Activated CD4-positive, alpha-beta T cell treated with anti-CD3 and anti-CD28 coated beads, Interleukin-2, Interleukin-4, amounts not matched to agents 100 ng/mL and 50 ng/mL, durations not matched to agents 16 hours and 8 hours (primary cell): ENCODE data around the gene PEMT.
"Not testable (repeated sequence)": the region's sequence is repeated elsewhere in the genome, so short reads cannot be mapped to it uniquely, and the experiment has no call there.

Experiments
- DNase-seq: peaks from one replicate; pipeline ENCODE4 v3.0.0-alpha.2; 2020; ENCODE audit warnings: low spot score

Gene PEMT, protein sequence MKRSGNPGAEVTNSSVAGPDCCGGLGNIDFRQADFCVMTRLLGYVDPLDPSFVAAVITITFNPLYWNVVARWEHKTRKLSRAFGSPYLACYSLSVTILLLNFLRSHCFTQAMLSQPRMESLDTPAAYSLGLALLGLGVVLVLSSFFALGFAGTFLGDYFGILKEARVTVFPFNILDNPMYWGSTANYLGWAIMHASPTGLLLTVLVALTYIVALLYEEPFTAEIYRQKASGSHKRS

DNA sequence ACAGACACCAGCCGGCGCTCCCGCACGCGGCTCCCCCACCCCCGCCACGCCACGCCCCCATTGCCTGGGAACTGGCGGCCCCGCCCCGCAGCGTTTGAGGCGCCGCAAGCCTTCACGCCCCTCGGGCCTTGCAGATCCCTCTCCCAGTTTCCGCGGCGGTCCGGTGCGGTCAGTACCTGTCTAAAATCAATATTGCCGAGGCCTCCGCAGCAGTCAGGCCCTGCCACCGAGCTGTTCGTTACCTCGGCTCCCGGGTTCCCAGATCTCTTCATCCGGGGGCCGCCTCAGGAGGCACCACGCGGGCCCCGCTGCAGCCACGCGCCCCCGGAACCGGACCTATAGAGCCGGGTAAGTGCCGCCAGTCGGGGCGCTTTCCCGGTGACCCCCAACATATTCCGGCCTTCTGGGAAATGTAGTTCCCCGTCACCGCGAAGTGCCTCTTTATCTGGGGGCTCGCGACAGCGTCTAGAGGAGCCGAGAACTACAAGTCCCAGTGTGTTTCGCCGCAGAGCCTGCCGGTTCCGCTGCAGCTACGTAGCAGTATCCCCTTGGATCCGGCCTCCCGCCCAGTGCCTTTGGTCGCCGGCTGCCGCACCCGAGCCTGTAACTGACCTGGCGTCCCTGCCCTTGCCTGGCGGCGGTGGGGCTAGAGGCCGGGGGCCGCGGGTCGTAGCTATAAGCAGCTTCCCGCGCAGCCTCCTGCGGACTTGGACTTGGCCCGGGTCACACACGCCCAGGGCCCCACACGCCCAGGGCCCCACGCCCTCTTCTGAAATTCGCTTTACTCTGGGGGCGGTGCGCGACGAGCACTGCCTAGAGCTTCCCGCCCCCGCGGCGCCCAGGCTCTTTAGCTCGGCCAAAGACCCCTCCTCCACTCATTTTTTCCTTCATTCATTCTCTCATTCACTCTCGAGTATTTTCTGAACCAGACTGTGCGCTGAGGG is at the start of gene PEMT:
PEMT (minus strand) TSS at position 354 of the 944 bp plus-strand sequence; CDS start at position 272, 82 bp downstream.
- DNase-seq = peak; percentile 96

DNA sequence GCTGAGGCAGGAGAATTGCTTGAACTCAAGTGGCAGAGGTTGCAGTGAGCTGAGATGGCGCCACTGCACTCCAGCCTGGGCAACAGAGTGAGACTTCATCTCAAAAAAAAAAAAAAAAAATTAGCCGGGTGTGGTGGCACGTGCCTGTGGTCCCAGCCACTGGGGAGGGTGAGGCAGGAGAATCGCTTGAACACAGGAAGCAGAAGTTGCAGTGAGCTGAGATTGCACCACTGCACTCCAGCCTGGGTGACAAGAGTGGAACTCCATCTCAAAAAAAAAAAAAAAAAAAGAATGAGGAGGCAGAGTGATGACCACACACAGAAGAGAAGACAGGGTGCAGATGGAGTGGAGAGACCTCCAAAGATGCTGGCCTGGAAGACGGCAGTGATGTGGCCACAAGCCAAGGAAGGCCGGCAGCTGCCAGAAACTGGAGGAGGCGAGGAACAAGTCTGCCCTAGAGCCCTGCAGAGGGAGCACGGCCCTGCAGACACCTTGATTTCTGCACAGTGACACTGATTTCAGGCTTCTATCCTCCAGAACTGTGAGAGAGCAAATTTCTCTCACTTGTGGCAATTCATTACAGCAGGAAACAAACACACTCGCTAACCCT is 48.3 kb upstream of the PEMT start:
- DNase-seq = not testable (repeated sequence)

DNA sequence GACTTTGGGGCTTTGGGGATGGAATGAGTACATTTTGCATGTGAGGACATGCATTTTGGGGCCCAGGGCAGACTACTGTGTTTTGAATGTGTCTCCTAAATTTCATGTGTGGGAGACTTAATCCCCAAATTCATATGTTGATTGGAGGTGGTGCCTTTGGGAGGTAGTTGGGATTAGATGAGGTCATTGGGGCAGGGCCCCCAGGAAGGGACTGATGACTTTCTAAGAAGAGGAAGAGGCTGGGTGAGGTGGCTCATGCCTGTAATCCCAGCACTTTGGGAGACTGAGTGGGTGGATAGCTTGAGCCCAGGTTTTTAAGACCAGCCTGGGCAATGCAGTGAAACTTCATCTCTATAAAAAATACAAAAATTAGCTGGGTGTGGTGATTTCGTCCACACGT is 47.0 kb upstream of the PEMT start:
- DNase-seq = no peak

DNA sequence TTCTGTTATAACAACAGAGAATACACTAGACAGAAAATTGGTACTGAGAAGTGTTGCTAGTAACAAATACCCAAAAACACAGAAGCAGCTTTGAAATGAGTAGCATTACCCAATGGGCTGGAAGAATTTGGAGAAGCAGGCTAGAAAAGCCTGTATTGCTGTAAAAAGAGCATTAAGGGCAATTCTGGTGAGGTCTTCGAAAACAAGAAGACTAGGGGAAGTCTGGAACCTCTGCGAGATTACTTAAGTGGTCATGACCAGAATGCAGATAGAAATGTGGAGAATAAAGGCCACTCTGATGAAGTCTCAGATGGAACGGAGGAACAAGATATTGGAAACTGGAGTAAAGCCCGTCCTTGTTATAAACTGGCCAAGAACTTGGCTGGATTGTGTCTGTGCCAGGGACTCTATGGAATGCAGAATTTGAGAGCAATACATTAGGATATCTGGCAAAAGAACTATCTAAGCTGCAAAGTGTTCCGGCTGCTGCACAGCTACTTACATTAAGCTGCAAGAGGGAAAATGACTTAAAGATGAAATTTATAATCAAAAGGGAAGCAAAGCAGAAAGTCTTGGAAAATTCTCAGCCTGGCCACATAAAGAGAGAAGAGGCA is 44.9 kb upstream of the PEMT start:
- DNase-seq = no peak

DNA sequence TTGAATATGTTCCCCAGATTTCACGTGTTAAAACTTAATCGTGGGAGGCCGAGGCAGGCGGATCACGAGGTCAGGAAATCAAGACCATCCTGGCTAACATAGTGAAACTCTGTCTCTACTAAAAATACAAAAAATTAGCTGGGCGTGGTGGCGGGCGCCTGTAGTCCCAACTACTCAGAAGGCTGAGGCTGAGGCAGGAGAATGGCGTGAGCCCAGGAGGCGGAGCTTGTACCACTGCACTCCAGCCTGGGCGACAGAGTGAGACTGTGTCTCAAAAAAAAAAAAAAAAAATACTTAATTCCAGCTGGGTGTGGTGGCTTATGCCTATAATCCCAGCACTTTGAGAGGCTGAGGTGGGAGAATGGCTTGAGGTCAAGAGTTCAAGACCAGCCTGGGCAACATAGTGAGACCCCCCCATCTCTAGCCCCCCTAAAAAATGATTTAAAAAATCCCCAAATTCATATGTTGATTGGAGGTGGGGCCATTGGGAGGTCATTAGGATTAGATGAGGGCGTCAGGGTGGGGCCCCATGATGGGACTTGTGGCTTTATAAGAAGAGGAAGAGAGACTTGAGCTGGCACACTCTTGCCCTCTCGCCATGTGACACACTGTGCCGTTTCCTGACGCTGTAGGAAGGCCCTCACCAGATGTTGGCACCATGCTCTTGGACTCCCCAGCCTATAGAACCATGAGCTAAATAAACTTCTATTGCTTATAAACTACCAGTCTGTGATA is 44.2 kb upstream of the PEMT start:
- not testable (repeated sequence) for DNase-seq

DNA sequence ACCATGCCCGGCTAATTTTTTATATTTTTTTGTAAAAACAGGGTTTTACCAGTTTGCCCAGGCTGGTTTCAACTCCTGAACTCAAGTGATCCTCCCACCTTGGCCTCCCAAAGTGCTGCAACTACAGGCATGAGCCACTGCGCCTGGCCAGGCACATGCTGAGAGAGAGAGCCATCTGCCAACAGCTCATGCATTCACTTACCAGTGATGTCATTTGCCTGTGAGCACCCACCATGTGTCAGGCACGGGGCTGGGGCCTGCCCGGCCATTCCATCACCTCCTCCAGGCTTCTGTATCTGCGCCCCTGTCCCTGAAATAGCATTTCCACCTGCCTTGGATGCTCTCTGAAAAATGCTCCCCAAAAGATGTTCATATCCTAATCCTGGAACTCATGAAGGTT is 43.6 kb upstream of the PEMT start:
- no peak for DNase-seq

DNA sequence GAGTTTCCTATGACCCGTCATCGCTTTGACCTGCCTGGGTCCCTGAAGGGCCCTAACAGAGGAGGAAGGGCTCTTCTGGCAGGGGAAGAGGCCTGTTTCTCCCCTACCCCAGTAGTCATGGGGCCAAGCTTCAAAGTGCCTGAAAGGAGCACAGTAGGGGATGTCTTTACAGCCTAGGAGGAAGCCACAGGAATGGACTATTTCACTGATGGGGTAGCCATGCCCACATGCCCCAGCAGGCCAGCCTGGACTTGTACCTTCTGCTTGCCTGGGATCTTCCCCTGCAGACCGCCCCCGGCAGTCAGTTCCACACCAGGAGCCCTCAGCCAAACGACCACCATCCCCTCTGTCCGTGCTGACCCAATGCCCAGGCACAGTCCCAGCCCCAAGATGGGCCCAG is 41.8 kb upstream of the PEMT start:
- no peak for DNase-seq

DNA sequence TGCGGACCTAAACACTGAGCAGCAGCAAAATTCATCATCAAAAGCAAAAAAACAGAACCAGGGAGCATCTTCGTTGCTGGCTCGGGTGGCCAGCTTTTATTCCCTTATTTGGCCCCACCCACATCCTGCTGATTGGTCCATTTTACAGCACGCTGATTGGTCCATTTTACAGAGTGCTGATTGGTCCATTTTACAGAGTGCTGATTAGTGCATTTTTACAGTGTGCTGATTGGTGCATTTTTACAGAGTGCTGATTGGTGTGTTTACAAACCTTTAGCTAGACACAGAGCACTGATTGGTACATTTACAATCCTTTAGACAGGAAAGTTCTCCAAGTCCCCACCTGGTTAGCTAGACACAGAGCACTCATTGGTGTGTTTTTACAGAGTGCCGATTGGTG is 41.2 kb upstream of the PEMT start:
- not testable (repeated sequence) for DNase-seq

DNA sequence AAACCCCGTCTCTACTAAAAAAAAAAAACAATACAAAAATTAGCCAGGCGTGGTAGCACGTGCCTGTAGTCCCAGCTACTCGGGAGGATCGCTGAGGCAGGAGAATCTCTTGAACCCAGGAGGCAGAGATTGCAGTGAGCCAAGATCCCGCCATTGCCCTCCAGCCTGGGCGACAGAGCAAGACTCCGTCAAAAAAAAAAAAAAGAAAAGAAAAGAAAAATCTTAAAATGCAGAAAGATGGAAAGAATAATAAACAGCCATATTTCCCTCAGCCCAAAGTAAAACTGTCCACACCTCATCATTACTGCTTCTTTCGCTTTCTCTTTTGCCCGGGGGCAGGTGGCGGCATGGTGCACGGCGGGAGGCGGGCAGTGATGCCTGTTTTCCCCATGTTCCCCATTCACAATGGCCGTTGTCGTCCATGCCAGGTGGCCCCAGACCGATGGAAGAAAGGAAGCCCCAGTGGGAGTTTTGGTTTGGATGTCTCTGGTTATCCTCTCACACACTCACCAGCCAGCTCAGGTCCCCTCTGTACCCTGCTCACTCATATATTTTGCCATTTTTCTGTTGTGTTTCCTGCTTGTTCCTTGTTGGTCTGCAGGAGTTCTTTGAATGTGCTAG is 37.0 kb upstream of the PEMT start:
- peak; percentile 35 for DNase-seq

DNA sequence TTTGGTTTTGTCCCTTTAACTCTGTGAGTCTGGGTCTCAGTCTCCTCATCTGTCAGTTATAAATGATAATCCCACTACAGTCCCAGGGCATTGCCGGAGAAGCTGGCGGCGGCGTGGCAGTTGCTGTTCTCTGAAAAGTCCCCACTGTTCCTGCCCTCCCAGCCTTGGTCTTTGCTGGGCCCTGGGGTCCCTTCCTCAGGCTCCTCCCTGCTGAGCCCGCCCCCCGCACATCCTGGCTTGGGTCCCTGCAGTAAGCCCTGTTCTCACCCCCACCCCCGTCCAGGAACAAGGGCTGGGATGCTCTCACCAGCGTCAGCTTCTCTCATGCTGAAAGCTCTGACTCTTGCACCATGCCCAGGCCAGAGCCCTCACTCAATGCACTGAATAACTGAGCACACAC is 35.3 kb upstream of the PEMT start:
- DNase-seq = no peak

DNA sequence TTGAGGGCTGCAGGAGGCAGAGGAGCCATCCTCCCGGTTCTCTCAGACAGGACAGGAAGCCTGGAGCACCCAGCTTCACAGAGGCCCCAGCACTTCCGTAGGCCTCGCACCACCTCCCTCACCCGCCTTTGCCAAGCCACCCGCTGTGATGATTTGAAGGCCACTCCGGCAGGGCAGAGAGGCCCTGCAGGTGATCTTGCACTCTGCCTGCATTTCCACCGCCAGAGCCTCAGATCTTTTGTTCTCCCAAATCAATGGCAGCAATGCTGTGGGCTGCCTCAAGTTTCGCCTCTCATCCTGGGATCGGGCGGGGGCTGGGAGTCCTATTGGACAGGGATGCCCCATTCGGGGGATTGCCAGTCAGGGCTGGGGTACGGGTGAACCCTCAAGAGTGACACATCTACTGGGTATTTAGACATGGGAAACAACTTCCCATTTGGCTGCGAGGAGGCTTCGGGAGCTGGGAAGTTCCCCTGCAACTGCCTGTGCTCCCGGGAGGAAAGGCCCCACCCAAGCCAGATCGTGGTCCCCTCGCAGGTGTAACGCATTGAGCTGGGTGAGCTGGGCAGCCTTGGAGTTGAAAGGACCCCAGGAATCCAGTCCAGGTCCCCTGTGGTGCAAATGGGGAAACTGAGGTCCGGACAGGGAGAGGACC is 34.8 kb upstream of the PEMT start:
- DNase-seq = no peak

DNA sequence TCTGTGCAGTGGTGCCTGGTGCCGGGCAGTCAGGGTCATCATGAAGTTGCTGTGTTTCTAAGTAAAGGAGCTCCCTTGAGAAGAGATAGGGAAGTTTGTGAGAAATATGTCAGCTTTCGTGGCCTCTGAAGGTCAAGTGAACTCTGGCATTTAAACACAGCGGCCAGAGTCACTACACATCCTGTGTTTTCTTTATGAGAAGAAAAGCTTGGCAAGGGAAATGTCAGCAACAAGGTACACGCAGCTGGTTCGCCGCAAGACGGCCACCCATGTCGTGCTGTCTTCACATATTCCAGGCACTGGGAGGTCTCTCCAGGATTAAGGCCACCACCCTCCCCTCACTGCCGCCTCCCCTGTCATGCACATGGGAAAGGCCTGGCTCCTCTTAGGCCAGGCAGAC is 33.2 kb upstream of the PEMT start:
- DNase-seq = no peak

DNA sequence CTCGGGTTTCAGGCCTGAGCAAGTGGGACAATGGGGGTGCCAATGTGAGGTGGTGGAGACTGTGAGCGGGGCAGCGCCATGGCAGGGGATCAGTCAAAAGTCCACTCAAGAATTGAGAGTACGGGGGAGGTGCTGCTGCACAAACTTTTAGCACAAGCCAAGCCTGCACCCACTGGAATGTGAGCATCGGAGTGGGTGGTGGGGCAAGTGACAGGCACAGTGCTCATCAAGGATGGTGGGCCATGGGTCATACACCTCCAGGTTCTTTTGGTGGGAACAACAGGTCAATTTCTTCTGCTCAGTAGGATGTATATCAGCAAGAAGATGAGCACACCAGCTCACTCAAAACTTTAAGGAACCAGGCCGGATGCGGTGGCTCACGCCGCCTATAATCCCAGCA is 32.4 kb upstream of the PEMT start:
- no peak for DNase-seq

DNA sequence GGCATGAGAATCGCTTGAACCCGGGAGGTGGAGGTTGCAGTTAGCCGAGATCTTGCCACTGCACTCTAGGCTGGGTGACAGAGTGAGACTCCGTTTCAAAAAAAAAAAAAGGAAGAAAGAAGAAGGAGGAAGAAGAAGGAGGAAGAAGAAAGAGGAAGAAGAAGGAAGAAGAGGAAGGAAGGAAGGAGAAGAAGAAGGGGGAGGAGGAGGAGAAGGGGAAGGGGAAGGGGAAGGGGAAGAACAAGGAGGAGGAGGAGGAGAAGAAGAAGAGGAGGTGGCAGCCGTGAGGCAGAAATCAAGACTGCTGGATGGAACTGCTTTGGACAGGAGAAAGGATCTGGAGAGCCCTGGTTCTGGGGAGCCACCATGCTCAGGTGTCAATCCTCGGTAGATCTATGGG is 29.7 kb upstream of the PEMT start:
- DNase-seq = no peak

DNA sequence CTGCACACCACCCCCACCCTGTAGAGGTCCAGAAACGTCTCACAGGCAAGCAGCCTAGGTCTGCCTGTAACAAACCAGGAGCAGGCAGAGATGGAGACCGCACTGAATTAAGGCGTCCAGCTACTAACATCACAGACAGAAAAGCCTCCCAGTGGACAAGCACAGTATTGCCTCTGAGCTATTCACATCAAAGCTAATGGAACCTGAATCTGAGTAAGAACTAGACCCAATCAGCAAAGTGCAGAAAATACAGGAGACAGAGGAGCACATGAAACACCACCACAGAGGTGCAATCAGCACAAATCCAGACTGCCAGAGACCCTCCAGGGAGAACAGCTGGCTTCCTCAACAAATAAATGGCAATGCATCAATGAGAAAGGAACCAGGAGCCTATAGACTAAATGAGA is 22.2 kb upstream of the PEMT start:
- DNase-seq = peak; percentile 70

DNA sequence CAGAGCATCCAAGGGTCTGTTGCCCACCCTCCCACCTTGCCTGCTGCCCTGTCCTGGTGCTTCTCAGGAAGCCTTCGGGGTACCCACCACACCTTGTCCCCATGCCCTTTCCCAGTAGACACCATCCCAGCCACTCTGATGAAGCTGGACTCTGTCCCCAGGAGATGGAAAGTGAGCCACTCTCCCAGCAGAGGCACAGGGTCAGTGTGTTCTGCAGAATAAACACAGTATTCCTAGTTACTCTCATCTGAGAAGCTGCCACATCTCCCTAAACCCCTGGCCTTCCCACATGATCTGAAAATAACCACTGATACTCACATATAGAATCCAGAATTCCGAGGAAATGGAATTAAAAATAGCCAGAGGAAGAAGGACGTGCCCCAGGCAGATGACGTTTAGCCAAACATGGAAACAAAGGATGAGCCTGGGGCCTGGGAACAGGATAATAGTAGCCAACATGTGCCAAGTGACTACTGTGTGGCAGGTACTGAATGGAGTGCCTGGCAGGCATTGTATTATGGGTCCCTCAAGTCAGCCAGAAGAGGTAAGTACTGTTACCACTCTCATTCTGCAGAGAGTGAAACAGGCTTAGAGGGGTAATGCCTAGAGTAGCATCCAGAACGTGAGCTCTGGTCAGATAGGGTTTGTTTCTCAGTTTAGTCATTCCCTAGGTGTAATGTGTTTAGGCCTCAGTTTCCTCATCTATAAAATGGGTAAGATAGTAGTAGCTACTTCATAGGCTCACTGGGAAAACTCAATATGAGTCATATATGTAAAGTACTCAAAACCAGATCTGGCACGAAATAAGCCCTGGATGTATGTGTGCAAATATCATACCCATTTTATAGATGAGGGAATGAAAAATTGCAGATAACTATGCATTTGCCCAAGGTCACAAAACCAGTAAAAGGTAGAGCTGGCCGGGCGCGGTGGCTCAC is 20.8 kb upstream of the PEMT start:
- DNase-seq = no peak

DNA sequence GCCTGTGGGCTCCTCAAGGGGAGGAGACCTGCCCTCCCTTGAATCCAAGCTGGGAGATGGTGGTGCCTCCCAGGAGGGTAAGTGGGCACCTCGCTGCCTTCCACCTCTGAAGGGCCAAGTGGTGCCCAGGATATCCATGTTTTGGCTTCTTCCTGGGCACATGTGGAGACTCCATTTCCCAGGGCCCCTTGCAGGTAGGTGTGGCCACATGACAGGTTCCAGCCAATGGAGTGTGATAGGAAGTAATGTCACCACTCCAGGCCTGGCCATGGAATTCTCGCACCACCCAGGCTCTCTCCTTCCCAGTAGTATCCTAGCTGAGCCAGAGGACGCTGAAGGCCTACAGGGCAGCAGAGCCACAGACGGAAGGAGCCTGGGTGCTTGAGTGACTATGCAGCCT is 17.6 kb upstream of the PEMT start:
- DNase-seq = no peak

DNA sequence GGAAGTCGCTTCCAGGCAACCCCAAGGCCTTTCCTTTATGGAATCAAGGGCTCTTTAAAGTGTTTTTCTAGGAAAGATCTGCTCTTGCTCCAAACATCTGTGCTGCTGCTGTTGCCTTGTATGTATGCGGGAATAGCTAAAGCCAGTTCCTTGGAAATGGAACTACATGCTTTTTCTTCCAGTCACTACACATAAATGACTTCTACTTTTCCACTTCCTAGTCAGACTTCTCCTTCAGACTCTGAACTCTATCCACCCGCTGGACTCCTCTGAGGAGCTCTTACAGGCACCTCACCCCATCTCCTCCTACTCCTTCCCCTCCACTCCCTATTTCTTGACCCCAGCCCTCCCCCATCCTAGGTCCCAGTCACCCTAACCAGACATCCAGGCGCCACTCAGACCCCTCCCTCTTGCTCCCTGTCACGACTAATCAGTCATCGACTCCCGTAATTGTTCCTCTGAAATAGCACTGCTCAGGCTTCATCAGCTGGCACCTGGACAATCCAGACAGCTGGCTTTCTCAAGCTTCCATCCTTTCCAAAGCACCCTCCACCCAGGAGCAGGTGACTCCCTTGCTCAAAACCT is 15.0 kb upstream of the PEMT start:
- DNase-seq = no peak

DNA sequence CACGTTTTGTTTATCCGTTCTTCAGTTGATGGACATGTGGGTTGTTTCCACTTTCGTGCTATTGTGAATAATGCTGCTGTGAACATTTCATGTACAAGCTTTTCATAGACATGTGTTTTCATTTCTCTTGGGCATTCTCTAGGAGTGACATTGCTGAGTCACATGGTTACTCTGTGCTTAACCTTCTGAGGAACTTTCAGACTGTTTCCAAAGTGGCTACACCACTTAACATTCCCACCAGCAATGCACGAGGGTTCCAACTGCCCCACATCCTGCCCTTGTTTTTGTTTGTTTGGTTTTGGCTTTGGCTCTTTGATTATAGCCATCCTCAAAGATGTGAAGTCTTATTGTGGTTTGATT is 14.2 kb upstream of the PEMT start:
- DNase-seq = no peak
